Stomach (tissue), 9 donors: Measurements from ENCODE around the gene DCAF5. TPM values are rescaled to one million over a fixed set of nuclear protein-coding genes. Genes with fewer than 3 reads are reported as not detected.

Experiments
- DNase-seq, 2 donors: peaks; one replicate each; pipeline versions ENCODE4 v3.0.0 to v3.0.0-alpha.2; 2013 to 2019
- H3K27ac ChIP-seq, 5 donors: fragments of 200-600 bp in 4 of 5; sonication (generic) in 4 of 5; one replicate each; pipeline ENCODE4 v1.5.1; 2013 to 2019; ENCODE audit warnings: mild to moderate bottlenecking in 1 of 5, moderate library complexity in 1 of 5
- H3K27me3 ChIP-seq, 3 donors: fragments of 200-600 bp; sonication (generic); one replicate each; pipeline ENCODE4 v1.5.1; 2017 to 2019; ENCODE audit warnings: mixed run types in 1 of 3
- H3K36me3 ChIP-seq, 4 donors: fragments of 200-600 bp; sonication (generic); 1 replicate in 3 of 4; 2 replicates in 1 of 4; pipeline ENCODE4 v1.5.1; 2016 to 2019
- H3K4me1 ChIP-seq, 4 donors: fragments of 200-600 bp; sonication (generic); one replicate each; pipeline ENCODE4 v1.5.1; 2016 to 2019
- H3K4me3 ChIP-seq, 4 donors: fragments of 200-600 bp; sonication (generic) in 3 of 4; one replicate each; pipeline ENCODE4 v1.5.1; 2016 to 2019; ENCODE audit warnings: mild to moderate bottlenecking in 1 of 4
- H3K9me3 ChIP-seq, 4 donors: fragments of 200-600 bp; sonication (generic); one replicate each; pipeline ENCODE4 v1.5.1; 2016 to 2019
- CTCF ChIP-seq, 7 experiments: fragments of 450-650 bp in 4 of 7; fragments of 200-600 bp in 3 of 7; sonication (generic) in 3 of 7; IDR thresholded peaks; one replicate each; pipeline ENCODE4 v1.5.1; 2016 to 2019; ENCODE audit warnings: antibody characterized with exemption in 7 of 7, control low read depth in 2 of 7, mild to moderate bottlenecking in 1 of 7
- EP300 ChIP-seq: sonication (generic); formaldehyde crosslinking; IDR thresholded peaks from one replicate; pipeline ENCODE4 v1.6.1; 2017; ENCODE audit warnings: antibody characterized with exemption
- POLR2A ChIP-seq, 4 donors: fragments of 450-650 bp; IDR thresholded peaks; one replicate each; pipeline ENCODE4 v1.6.1; 2016; ENCODE audit warnings: antibody characterized with exemption in 4 of 4, control low read depth in 2 of 4, mild to moderate bottlenecking in 1 of 4, moderate library complexity in 1 of 4
- POLR2AphosphoS5 ChIP-seq, 3 donors: sonication (generic); formaldehyde crosslinking; IDR thresholded peaks; one replicate each; pipeline ENCODE4 v1.6.1; 2016; ENCODE audit warnings: antibody characterized with exemption in 3 of 3
- WGBS, 5 donors: extraction: QIAGEN DNeasy Blood & Tissue Kit in 3 of 5; methylation state at CpG; one replicate each; pipeline versions ENCODE4 v1.1.5 to v1.1.7; 2013 to 2018; 5-methylcytosine and 5-hydroxymethylcytosine counted together
- intact Hi-C: fragments of 100-400 bp; cut with DNase I; formaldehyde crosslinking; loops from one replicate; pipeline ENCODE4 v1.15.1; 2023; ENCODE audit warnings: low total_unique reads
- polyA plus RNA-seq, 3 donors: library from polyadenylated mRNA; stranded (reverse); fragments of 200-250 nt; gene quantifications; one replicate each; pipeline ENCODE4 v1.2.3, GENCODE V29; 2013
- total RNA-seq, 5 donors: library from RNA; depleted of rRNA; stranded (reverse); fragments of >200 nt; gene quantifications; one replicate each; pipeline versions ENCODE4 v1.1.0 to v1.2.3, GENCODE V29; 2014 to 2016
- donor health status: healthy with polysubstance abuse.
- donor health status: Bipolar disorder and iron deficiency.
- donor health status: healthy.

DCAF5 gene
- total and polyA plus RNA-seq, 8 donors, result 13.9 to 80.5 (median 26.9) TPM

GRCh38 chr14:69083181-69083580 lies 69.7 kb downstream of the DCAF5 start:
- no peak overlapping the region for H3K27ac ChIP-seq
- no peaks in the 10 kb centered on the region for H3K27me3 ChIP-seq
- H3K4me1 ChIP-seq, result peaks cover 17 to 53% (median 35%) of the 10 kb centered on the region in 4 donors
- H3K4me3 ChIP-seq, result no peak overlapping the region
- TF ChIP-seq CTCF (IDR thresholded peaks at IDR 0.05), result no peak
- no peak for TF ChIP-seq POLR2AphosphoS5 (IDR thresholded peaks at IDR 0.05)
- no peak for TF ChIP-seq EP300
- no peak for TF ChIP-seq POLR2A (IDR thresholded peaks at IDR 0.05)
- WGBS, 5 donors, result 82 to 94% (median 93%) methylated on average over 6 of the region's 6 CpGs
- DNase-seq, result no peak
- H3K36me3 ChIP-seq, result peaks cover 8 to 46% (median 40%) of the 10 kb centered on the region in 4 donors
- intact Hi-C loops, result no loop called here
- H3K9me3 ChIP-seq, result no peaks in the 10 kb centered on the region

GRCh38 chr14:69081271-69081670 lies 71.6 kb downstream of the DCAF5 start:
- no peaks in the 10 kb centered on the region for H3K27me3 ChIP-seq
- TF ChIP-seq EP300 (no peak), CTCF (IDR thresholded peaks at IDR 0.05) (no peak), POLR2AphosphoS5 (IDR thresholded peaks at IDR 0.05) (no peak), POLR2A (IDR thresholded peaks at IDR 0.05) (no peak)
- no peak overlapping the region for H3K27ac ChIP-seq
- H3K4me3 ChIP-seq, result no peak overlapping the region
- no peak for DNase-seq
- 37 to 72% (median 52%) methylated on average over 2 of the region's 2 CpGs for WGBS, 5 donors
- intact Hi-C loops, result no loop called here
- no peaks in the 10 kb centered on the region for H3K9me3 ChIP-seq
- peaks cover 16 to 47% (median 28%) of the 10 kb centered on the region in 4 donors for H3K4me1 ChIP-seq
- peaks cover 8 to 46% (median 42%) of the 10 kb centered on the region in 4 donors for H3K36me3 ChIP-seq

GRCh38 chr14:69079747-69080146 lies 73.2 kb downstream of the DCAF5 start:
- 60 to 77% (median 70%) methylated on average over 2 of the region's 2 CpGs for WGBS, 5 donors
- TF ChIP-seq POLR2AphosphoS5 (IDR thresholded peaks at IDR 0.05) (no peak), CTCF (IDR thresholded peaks at IDR 0.05) (no peak), EP300 (no peak), POLR2A (IDR thresholded peaks at IDR 0.05) (no peak)
- no peaks in the 10 kb centered on the region for H3K9me3 ChIP-seq
- peaks cover 8 to 45% (median 38%) of the 10 kb centered on the region in 4 donors for H3K36me3 ChIP-seq
- intact Hi-C loops, result no loop called here
- peaks cover 16 to 46% (median 27%) of the 10 kb centered on the region in 4 donors for H3K4me1 ChIP-seq
- peak overlapping the region in 4 of 5 donors; percentile 71 to 82 (median 78) for H3K27ac ChIP-seq
- no peaks in the 10 kb centered on the region for H3K27me3 ChIP-seq
- DNase-seq, result no peak
- H3K4me3 ChIP-seq, result no peak overlapping the region

GRCh38 chr14:69079188-69079742 lies 73.7 kb downstream of the DCAF5 start:
- H3K4me3 ChIP-seq, result no peak overlapping the region
- H3K27ac ChIP-seq, result peak overlapping the region; percentile 56 to 82 (median 74)
- TF ChIP-seq POLR2A (IDR thresholded peaks at IDR 0.05), result no peak
- no peak for TF ChIP-seq POLR2AphosphoS5 (IDR thresholded peaks at IDR 0.05)
- TF ChIP-seq EP300, result no peak
- no peak for TF ChIP-seq CTCF (IDR thresholded peaks at IDR 0.05)
- H3K36me3 ChIP-seq, result peaks cover 8 to 45% (median 38%) of the 10 kb centered on the region in 4 donors
- DNase-seq, result peak in 1 of 2 donors; percentile 74
- H3K9me3 ChIP-seq, result no peaks in the 10 kb centered on the region
- intact Hi-C loops, result no loop called here
- WGBS, 5 donors, result 57 to 64% (median 58%) methylated on average over 4 of the region's 4 CpGs
- peaks cover 16 to 46% (median 27%) of the 10 kb centered on the region in 4 donors for H3K4me1 ChIP-seq
- no peaks in the 10 kb centered on the region for H3K27me3 ChIP-seq
